GM19240 (cell line): ENCODE measurements around the gene HRH4.

Experiments
- DNase-seq: peaks from one replicate; pipeline ENCODE4 v3.0.0; 2011; ENCODE audit warnings: low spot score; ENCODE audit not compliant: insufficient read length

The HRH4 gene

DNA sequence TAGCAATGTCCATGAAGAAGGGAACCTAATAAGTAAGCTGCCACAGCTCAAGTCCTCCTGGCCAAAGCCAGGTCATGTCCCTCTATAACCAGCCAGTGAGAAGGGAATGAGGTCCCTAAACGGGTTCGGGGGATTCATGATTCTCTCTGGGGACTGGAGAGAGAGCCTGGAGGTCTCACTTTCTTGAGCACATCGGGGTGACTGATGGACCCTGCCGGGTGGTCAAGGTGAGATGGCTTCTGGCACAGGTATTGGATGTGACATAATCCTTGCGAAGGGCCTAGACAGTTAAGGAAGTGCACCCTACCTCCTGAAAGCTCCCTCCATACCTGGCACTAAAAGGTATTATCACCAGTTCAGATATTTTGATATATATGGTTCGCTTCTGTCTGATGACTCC is 45.7 kb downstream of the HRH4 start:
- no peak for DNase-seq

DNA sequence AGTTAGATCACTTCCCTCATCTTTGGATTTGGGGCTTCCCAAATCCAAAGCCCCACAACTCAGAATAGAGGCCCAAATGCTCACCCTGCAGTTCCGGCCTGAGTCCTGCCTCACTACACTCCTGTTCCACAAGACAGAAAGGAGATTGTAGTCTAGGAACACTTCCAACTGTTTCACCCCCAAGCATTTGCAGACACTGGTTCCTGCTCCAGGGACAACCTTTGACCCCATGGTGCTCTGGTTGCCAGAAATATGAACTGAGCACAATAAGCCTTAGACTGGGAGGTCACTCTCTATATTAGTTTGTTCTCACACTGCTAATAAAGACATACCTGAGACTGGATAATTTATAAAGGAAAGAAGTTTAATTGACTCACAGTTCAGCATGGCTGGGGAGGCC is 49.0 kb downstream of the HRH4 start:
- no peak for DNase-seq

- peak; percentile 43 for DNase-seq
Observed at GRCh38 chr18:24514439-24514838, 54.0 kb downstream of the HRH4 start.

DNA sequence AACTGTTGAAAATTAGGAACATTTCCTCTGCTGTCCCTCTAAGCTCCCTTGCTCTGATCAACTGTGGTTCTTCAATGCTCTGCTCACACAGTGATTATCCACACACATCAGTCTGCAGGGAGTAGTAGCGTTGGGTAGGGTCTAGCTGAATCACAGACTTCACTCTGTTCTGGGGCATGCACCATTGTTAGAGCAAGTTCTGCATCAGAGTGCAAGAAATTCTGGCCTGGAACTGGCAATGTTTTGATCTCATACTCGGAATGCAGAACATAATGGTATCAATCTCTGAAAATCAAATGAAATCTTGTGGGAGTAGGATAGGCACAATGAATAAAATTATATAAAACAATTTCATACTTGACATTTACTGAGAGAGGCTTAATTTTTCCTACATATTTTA is 55.3 kb downstream of the HRH4 start:
- no peak for DNase-seq

DNA sequence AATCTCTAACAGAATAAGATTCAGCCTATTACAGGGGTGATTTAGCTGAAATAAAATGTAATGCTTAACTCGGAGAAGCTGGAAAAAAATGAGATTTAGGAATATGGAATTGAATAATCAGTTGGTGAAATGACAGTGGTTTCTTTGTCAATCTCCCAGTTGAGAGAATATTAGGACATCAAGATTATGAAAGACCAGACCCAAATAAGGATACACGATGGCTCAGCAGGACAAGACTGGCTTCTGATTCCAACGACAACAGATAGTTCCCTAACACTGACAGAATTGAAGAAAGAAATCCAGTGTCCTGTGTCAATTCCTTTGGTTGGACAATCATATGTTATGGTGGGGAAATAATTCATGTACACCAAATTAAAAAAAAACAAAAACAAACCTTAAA is 55.8 kb downstream of the HRH4 start:
- DNase-seq: no peak

DNA sequence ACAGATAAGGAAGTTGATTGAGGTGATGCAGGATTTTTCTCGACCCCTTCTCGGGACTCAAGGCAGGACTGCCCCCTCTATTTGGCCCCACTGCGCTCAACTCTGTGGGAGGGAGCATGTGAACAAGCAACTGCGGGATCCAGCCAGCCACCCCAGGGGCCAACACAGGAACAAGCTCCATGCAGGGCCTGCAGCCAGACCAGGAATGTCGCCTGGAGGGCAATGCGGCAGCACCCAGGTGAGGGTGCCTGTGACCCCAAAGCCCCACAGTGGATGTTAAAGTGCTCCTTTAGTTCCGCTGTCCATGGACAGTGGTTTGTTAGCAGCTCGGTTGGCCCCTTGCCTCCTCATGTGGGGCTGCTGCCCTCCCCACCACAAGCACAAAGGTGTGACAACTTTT is 57.1 kb downstream of the HRH4 start:
- no peak for DNase-seq

GRCh38 chr18:24518596-24518995 is 58.2 kb downstream of the HRH4 start:
- no peak for DNase-seq
